ENCODE results near the gene WFIKKN2. TPM values are rescaled to one million over a fixed set of nuclear protein-coding genes. Genes with fewer than 3 reads are reported as not detected.

Gene WFIKKN2
- total and polyA plus RNA-seq, 2 experiments from 2014 or later, result not detected

GRCh38 chr17:50837286-50837979 lies 2.0 kb downstream of the WFIKKN2 start:
- Histone ChIP-seq H3K27ac (ENCODE audit: low read depth) (no peak overlapping the region), H3K9me2 (ENCODE audit: insufficient read depth) (no peaks in the 10 kb centered on the region), H4K20me1 (replicated peaks; ENCODE audit: insufficient read depth) (no peaks in the 10 kb centered on the region), H3K79me2 (replicated peaks; ENCODE audit: insufficient read depth) (no peaks in the 10 kb centered on the region), H3K4me2 (no peak overlapping the region), H3K4me1 (ENCODE audit: insufficient read depth) (peaks cover 9% of the 10 kb centered on the region), H2AFZ (no peak overlapping the region), H3F3A (replicated peaks; ENCODE audit: low read depth) (no peaks in the 10 kb centered on the region), H3K27me3 (ENCODE audit: insufficient read depth) (no peaks in the 10 kb centered on the region), H3K4me3 (no peak overlapping the region), H3K36me3 (ENCODE audit: insufficient read depth) (no peaks in the 10 kb centered on the region)
- H3K27ac Mint-ChIP-seq, result no peak overlapping the region
- no peaks in the 10 kb centered on the region for H3K36me3 Mint-ChIP-seq (ENCODE audit: low read depth)
- H3K27me3 Mint-ChIP-seq (ENCODE audit: insufficient read depth, low read depth, poor library complexity), result peaks cover 12% of the 10 kb centered on the region
- no peaks in the 10 kb centered on the region for H3K9me3 Mint-ChIP-seq
- TF ChIP-seq NANOG (IDR thresholded peaks at IDR 0.05; ENCODE audit: borderline replicate concordance) (no peak), REST (IDR thresholded peaks at IDR 0.05; ENCODE audit: unreplicated experiment) (no peak), CTCF (conservative IDR thresholded peaks at IDR 0.05; ENCODE audit: low read depth in 2 of 2) (no peak)
- ATAC-seq, result no peak
- peaks cover 37% of the 10 kb centered on the region for H3K4me1 Mint-ChIP-seq
- DNase-seq (ENCODE audit: low spot score), result no peak
- no peak overlapping the region for H3K4me3 Mint-ChIP-seq

- Histone ChIP-seq H3F3A (replicated peaks; ENCODE audit: low read depth) (no peaks in the 10 kb centered on the region), H2AFZ (peak overlapping the region; percentile 10; the same call in 1 of the 2 replicates), H3K36me3 (ENCODE audit: insufficient read depth) (no peaks in the 10 kb centered on the region), H3K4me1 (ENCODE audit: insufficient read depth) (peaks cover 9% of the 10 kb centered on the region), H3K9me2 (ENCODE audit: insufficient read depth) (no peaks in the 10 kb centered on the region), H4K20me1 (replicated peaks; ENCODE audit: insufficient read depth) (no peaks in the 10 kb centered on the region), H3K4me2 (no peak overlapping the region), H3K27me3 (ENCODE audit: insufficient read depth) (no peaks in the 10 kb centered on the region), H3K27ac (ENCODE audit: low read depth) (no peak overlapping the region), H3K4me3 (no peak overlapping the region), H3K79me2 (replicated peaks; ENCODE audit: insufficient read depth) (no peaks in the 10 kb centered on the region)
- Mint-ChIP-seq H3K27me3 (ENCODE audit: insufficient read depth, low read depth, poor library complexity) (peaks cover 12% of the 10 kb centered on the region), H3K36me3 (ENCODE audit: low read depth) (no peaks in the 10 kb centered on the region), H3K9me3 (no peaks in the 10 kb centered on the region), H3K27ac (no peak overlapping the region), H3K4me3 (no peak overlapping the region), H3K4me1 (peaks cover 35% of the 10 kb centered on the region)
- TF ChIP-seq POLR2AphosphoS5 (IDR thresholded peaks at IDR 0.05; ENCODE audit: low read depth) (no peak), STAT1 (IDR thresholded peaks at IDR 0.05; ENCODE audit: unreplicated experiment) (no peak), EZH2phosphoT487 (IDR thresholded peaks at IDR 0.05; ENCODE audit: unreplicated experiment) (no peak), ZNF462 (CRISPR knock-in tag; IDR thresholded peaks at IDR 0.05) (no peak)
- DNase-seq (ENCODE audit: low spot score) (no peak), ATAC-seq (peak; percentile 5)
Observed at GRCh38 chr17:50837980-50838954, 2.9 kb downstream of the WFIKKN2 start.

All from GM23338 (cell line).